ENCODE data around the gene TNNT2. TPM values are rescaled to one million over a fixed set of nuclear protein-coding genes. Genes with fewer than 3 reads are reported as not detected.

Gene TNNT2
- total and polyA plus RNA-seq, 2 of the 13 experiments (the other 11 are each of a cell fraction or from before 2014, with no cell fraction given) = 0.20 to 0.63 TPM

- TF ChIP-seq NFAT5 (CRISPR knock-in tag; IDR thresholded peaks at IDR 0.05) = no peak
- TF ChIP-seq GLMP (CRISPR knock-in tag; IDR thresholded peaks at IDR 0.05; ENCODE audit: borderline replicate concordance) = no peak
- TF ChIP-seq JARID2 (CRISPR knock-in tag; IDR thresholded peaks at IDR 0.05; ENCODE audit: insufficient replicate concordance) = no peak
- TF ChIP-seq ZNF18 (CRISPR knock-in tag; IDR thresholded peaks at IDR 0.05; ENCODE audit: insufficient replicate concordance) = no peak
These were observed 6.9 kb upstream of the TNNT2 start (continued) for GRCh38 chr1:201384406-201384782.
